Subcutaneous adipose tissue (tissue), 4 donors: ENCODE data around the gene OTUB1. TPM values are rescaled to one million over a fixed set of nuclear protein-coding genes. Genes with fewer than 3 reads are reported as not detected.

Experiments used
- CTCF ChIP-seq: fragments of 450-650 bp; IDR thresholded peaks from one replicate; pipeline ENCODE4 v1.5.1; 2016; ENCODE audit warnings: low read depth, mild to moderate bottlenecking, control low read depth, antibody characterized with exemption, moderate library complexity
- total RNA-seq, 4 donors: library from RNA; depleted of rRNA; stranded (reverse); fragments of >200 nt; gene quantifications; one replicate each; pipeline ENCODE4 v1.1.0, GENCODE V29; 2016

Gene OTUB1
- total RNA-seq, 4 donors from 2014 or later = 41.6 to 49.1 (median 44.4) TPM

- no peak for TF ChIP-seq CTCF
Observed at GRCh38 chr11:64023712-64024710, 37.8 kb downstream of the OTUB1 start.

- no peak for TF ChIP-seq CTCF
Observed at GRCh38 chr11:64025205-64025604, 39.0 kb downstream of the OTUB1 start.

- TF ChIP-seq CTCF = no peak
Observed at GRCh38 chr11:64026575-64027205, 40.5 kb downstream of the OTUB1 start.

GRCh38 chr11:64027651-64028397, 41.6 kb downstream of the OTUB1 start:
- no peak for TF ChIP-seq CTCF

- TF ChIP-seq CTCF = no peak
Observed at GRCh38 chr11:64028398-64029115, 42.3 kb downstream of the OTUB1 start.

GRCh38 chr11:64029773-64030172, 43.5 kb downstream of the OTUB1 start:
- TF ChIP-seq CTCF = no peak
